HepG2 (cell line): Measurements from ENCODE around the gene CD163. TPM values are rescaled to one million over a fixed set of nuclear protein-coding genes. Genes with fewer than 3 reads are reported as not detected.

Experiments used
- GABPA ChIP-seq, 2 experiments: IDR thresholded peaks; 2 replicates each; pipeline ENCODE4 v1.6.1; 2011 to 2016; ENCODE audit warnings: low read depth in 2 of 2, low read length in 1 of 2, missing biosample characterization in 1 of 2, missing genetic modification characterization in 1 of 2
- MATR3 ChIP-seq: sonication (generic); formaldehyde crosslinking; IDR thresholded peaks from 2 replicates; pipeline ENCODE4 v1.4.0; 2020; ENCODE audit warnings: missing genetic modification reagents
- MTF1 ChIP-seq: sonication (generic); formaldehyde crosslinking; IDR thresholded peaks from 2 replicates; pipeline ENCODE4 v1.5.0; 2020; ENCODE audit warnings: missing genetic modification reagents
- SNAPC2 ChIP-seq: sonication (generic); formaldehyde crosslinking; IDR thresholded peaks from 2 replicates; pipeline ENCODE4 v1.8.1; 2022; ENCODE audit warnings: mild to moderate bottlenecking, missing genetic modification reagents
- ZNF224 ChIP-seq: sonication (generic); formaldehyde crosslinking; IDR thresholded peaks from 2 replicates; pipeline ENCODE4 v1.5.0; 2020; ENCODE audit warnings: mild to moderate bottlenecking, missing genetic modification reagents
- ZNF264 ChIP-seq: sonication (generic); formaldehyde crosslinking; IDR thresholded peaks from 2 replicates; pipeline ENCODE4 v1.4.0; 2020; ENCODE audit warnings: missing genetic modification reagents
- ZNF326 ChIP-seq: sonication (generic); formaldehyde crosslinking; IDR thresholded peaks from 2 replicates; pipeline ENCODE4 v1.4.0; 2020; ENCODE audit warnings: missing genetic modification reagents, borderline replicate concordance
- ZNF331 ChIP-seq: sonication (generic); formaldehyde crosslinking; IDR thresholded peaks from 2 replicates; pipeline ENCODE4 v1.4.0; 2020; ENCODE audit warnings: missing genetic modification reagents
- ZNF430 ChIP-seq: sonication (generic); formaldehyde crosslinking; IDR thresholded peaks from 2 replicates; pipeline ENCODE4 v1.9.0; 2021; ENCODE audit warnings: mild to moderate bottlenecking, missing genetic modification reagents
- ZNF550 ChIP-seq: sonication (generic); formaldehyde crosslinking; IDR thresholded peaks from 2 replicates; pipeline ENCODE4 v1.4.0; 2020; ENCODE audit warnings: mild to moderate bottlenecking, missing genetic modification reagents, borderline replicate concordance
- ZNF761 ChIP-seq: sonication (generic); formaldehyde crosslinking; conservative IDR thresholded peaks from 2 replicates; pipeline ENCODE4 v1.4.0; 2020; ENCODE audit warnings: mild to moderate bottlenecking, missing genetic modification reagents
- polyA plus RNA-seq, 8 experiments: library from polyadenylated mRNA; depleted of rRNA in 3 of 8; stranded (reverse) in 7 of 8; unstranded in 1 of 8; fragments of >200 nt; fragmentation: Illumina TruSeq in 4 of 8; extraction: Trizol in 4 of 8; gene quantifications; 2 replicates each; pipeline versions ENCODE4 v1.2.1 to v1.2.3, GENCODE V29; 2011 to 2016; ENCODE audit warnings: low read depth in 4 of 8, missing spikeins in 1 of 8, mixed read lengths in 1 of 8; ENCODE audit not compliant: insufficient read depth in 1 of 8
- total RNA-seq, 5 experiments: library from RNA; depleted of rRNA; stranded (reverse); fragments of >200 nt; fragmentation: Illumina TruSeq; extraction: Trizol; gene quantifications; 2 replicates each; pipeline ENCODE4 v1.2.3, GENCODE V29; 2016; ENCODE audit warnings: low read depth in 1 of 5
- TF ChIP-seq, protein P1 (sequence below): sonication (generic); formaldehyde crosslinking; IDR thresholded peaks from 2 replicates; pipeline ENCODE4 v1.5.0; 2020; ENCODE audit warnings: mild to moderate bottlenecking, missing genetic modification reagents, borderline replicate concordance

Gene CD163
- total and polyA plus RNA-seq, 2 of the 13 experiments (the other 11 are each of a cell fraction or from before 2014, with no cell fraction given) = not detected

DNA sequence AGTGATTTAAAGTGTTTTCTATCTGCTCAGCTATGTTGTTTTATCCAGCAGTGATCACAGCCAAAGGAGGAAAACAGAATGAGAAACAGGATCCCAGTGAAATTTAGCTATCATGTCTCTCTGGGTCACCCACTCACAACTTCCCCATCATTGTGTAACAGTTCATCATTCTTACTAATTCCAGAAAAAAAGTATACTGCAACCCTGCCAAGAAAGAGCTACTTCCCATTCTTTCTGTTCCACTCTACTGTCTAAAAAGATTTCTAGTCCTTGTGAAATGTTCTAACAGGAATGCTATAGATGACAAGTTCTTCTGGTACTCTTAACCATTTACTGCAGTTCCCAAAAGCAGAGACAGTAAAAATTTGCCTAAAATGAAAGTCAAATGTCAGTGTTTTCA lies 39.2 kb upstream of the CD163 start (continued):
- TF ChIP-seq, protein P1, sequence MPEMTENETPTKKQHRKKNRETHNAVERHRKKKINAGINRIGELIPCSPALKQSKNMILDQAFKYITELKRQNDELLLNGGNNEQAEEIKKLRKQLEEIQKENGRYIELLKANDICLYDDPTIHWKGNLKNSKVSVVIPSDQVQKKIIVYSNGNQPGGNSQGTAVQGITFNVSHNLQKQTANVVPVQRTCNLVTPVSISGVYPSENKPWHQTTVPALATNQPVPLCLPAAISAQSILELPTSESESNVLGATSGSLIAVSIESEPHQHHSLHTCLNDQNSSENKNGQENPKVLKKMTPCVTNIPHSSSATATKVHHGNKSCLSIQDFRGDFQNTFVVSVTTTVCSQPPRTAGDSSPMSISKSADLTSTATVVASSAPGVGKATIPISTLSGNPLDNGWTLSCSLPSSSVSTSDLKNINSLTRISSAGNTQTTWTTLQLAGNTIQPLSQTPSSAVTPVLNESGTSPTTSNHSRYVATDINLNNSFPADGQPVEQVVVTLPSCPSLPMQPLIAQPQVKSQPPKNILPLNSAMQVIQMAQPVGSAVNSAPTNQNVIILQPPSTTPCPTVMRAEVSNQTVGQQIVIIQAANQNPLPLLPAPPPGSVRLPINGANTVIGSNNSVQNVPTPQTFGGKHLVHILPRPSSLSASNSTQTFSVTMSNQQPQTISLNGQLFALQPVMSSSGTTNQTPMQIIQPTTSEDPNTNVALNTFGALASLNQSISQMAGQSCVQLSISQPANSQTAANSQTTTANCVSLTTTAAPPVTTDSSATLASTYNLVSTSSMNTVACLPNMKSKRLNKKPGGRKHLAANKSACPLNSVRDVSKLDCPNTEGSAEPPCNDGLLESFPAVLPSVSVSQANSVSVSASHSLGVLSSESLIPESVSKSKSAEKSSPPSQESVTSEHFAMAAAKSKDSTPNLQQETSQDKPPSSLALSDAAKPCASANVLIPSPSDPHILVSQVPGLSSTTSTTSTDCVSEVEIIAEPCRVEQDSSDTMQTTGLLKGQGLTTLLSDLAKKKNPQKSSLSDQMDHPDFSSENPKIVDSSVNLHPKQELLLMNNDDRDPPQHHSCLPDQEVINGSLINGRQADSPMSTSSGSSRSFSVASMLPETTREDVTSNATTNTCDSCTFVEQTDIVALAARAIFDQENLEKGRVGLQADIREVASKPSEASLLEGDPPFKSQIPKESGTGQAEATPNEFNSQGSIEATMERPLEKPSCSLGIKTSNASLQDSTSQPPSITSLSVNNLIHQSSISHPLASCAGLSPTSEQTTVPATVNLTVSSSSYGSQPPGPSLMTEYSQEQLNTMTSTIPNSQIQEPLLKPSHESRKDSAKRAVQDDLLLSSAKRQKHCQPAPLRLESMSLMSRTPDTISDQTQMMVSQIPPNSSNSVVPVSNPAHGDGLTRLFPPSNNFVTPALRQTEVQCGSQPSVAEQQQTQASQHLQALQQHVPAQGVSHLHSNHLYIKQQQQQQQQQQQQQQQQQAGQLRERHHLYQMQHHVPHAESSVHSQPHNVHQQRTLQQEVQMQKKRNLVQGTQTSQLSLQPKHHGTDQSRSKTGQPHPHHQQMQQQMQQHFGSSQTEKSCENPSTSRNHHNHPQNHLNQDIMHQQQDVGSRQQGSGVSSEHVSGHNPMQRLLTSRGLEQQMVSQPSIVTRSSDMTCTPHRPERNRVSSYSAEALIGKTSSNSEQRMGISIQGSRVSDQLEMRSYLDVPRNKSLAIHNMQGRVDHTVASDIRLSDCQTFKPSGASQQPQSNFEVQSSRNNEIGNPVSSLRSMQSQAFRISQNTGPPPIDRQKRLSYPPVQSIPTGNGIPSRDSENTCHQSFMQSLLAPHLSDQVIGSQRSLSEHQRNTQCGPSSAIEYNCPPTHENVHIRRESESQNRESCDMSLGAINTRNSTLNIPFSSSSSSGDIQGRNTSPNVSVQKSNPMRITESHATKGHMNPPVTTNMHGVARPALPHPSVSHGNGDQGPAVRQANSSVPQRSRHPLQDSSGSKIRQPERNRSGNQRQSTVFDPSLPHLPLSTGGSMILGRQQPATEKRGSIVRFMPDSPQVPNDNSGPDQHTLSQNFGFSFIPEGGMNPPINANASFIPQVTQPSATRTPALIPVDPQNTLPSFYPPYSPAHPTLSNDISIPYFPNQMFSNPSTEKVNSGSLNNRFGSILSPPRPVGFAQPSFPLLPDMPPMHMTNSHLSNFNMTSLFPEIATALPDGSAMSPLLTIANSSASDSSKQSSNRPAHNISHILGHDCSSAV (CRISPR knock-in tag) = no peak
- no peak for TF ChIP-seq ZNF550 (CRISPR knock-in tag)
- TF ChIP-seq SNAPC2 (CRISPR knock-in tag) = no peak
- TF ChIP-seq ZNF326 (CRISPR knock-in tag) = no peak
- TF ChIP-seq GABPA (IDR thresholded peaks at IDR 0.05; ENCODE audit: low read depth, low read length) = no peak
- no peak for TF ChIP-seq GABPA (CRISPR knock-in tag; IDR thresholded peaks at IDR 0.05; ENCODE audit: low read depth)
- TF ChIP-seq MATR3 (CRISPR knock-in tag) = no peak
- no peak for TF ChIP-seq ZNF264 (CRISPR knock-in tag)
- TF ChIP-seq ZNF430 = no peak
- no peak for TF ChIP-seq MTF1 (CRISPR knock-in tag)
- TF ChIP-seq ZNF331 (CRISPR knock-in tag) = no peak
- no peak for TF ChIP-seq ZNF224
- no peak for TF ChIP-seq ZNF761 (CRISPR knock-in tag)
- TF ChIP-seq, all 625 proteins: peak for 0
